Activated T-cell treated with anti-CD3 and anti-CD28 coated beads, Interleukin-2, amount 50 U/mL, for 4 hours (primary cell): ENCODE measurements around the gene HMCN1. TPM values are rescaled to one million over a fixed set of nuclear protein-coding genes. Genes with fewer than 3 reads are reported as not detected.

Source experiments
- ATAC-seq, 2 donors: fragments of 200-7000 bp; cut with Tn5 transposase; one replicate each; pipeline ENCODE4 v1.10.0; 2021
- DNase-seq: peaks from one replicate; pipeline ENCODE4 v3.0.0-alpha.2; 2020
- H3K27me3 Mint-ChIP-seq: one replicate; pipeline ENCODE4 v1.8.0; 2021; ENCODE audit warnings: low read depth, mixed read lengths
- H3K36me3 Mint-ChIP-seq: one replicate; pipeline ENCODE4 v1.8.0; 2022; ENCODE audit warnings: mixed read lengths; ENCODE audit not compliant: insufficient read depth
- H3K4me1 Mint-ChIP-seq: one replicate; pipeline ENCODE4 v1.8.0; 2021; ENCODE audit warnings: low read depth, mixed read lengths
- H3K4me3 Mint-ChIP-seq: one replicate; pipeline ENCODE4 v1.8.0; 2021; ENCODE audit warnings: mild to moderate bottlenecking, moderate library complexity, mixed read lengths
- H3K9me3 Mint-ChIP-seq: one replicate; pipeline ENCODE4 v1.8.0; 2021; ENCODE audit warnings: mixed read lengths
- total RNA-seq, 3 donors: library from RNA; stranded (reverse); gene quantifications; one replicate each; pipeline ENCODE4 v1.2.1, GENCODE V29; 2021

HMCN1 gene
- total RNA-seq, 3 donors from 2014 or later: under 0.01 to 0.03 (median 0.03) TPM

- Mint-ChIP-seq H3K36me3 (no peaks in the 10 kb centered on the region), H3K9me3 (peaks cover 4% of the 10 kb centered on the region), H3K4me3 (no peak overlapping the region), H3K27me3 (peaks cover 2% of the 10 kb centered on the region), H3K4me1 (no peaks in the 10 kb centered on the region)
- ATAC-seq (no peak), DNase-seq (no peak)
Observed at GRCh38 chr1:185938396-185938795, 204.2 kb downstream of the HMCN1 start.

DNA sequence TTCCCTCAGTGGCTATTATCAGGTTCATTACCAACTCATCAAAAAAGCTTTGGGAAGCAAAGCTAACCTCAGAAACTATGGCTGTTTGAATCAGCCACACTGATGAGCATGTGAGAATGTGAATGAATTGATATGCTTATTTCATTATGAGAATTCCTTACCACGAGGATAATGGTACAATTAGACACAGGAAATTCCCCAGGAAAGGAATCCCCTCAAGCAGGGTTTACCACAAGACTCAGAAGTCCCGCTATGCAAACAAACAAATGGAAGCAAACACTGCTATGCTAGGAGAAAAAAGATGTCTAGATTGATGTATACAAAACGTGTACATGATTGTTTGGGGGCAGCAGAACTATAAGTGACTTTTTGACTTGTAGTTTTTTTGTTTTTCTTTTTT lies 205.0 kb downstream of the HMCN1 start:
- ATAC-seq (no peak), DNase-seq (no peak)
- Mint-ChIP-seq H3K4me1 (no peaks in the 10 kb centered on the region), H3K9me3 (peaks cover 4% of the 10 kb centered on the region), H3K4me3 (no peak overlapping the region), H3K27me3 (peaks cover 2% of the 10 kb centered on the region), H3K36me3 (no peaks in the 10 kb centered on the region)

DNA sequence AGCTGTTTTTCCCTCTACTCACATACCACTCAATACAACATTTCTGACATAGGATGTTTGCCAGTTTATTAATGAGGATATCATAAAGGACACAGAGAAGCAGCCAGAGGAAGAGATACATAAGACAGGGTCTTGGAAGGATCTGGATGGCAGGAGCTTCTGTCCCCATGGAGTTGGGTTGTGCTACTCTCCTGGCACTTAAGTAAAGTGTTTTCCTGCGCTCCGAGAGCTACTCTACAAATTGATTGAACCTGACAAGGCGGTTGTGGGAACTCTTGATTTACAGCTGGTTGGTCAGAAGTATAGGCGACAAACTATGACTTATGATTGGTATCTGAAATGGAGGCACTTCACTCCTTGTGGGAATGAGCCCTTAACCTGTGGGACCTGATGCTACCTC lies 208.8 kb downstream of the HMCN1 start:
- Mint-ChIP-seq H3K4me1 (no peaks in the 10 kb centered on the region), H3K36me3 (no peaks in the 10 kb centered on the region), H3K4me3 (no peak overlapping the region), H3K27me3 (no peaks in the 10 kb centered on the region), H3K9me3 (no peaks in the 10 kb centered on the region)
- ATAC-seq: no peak
- DNase-seq: no peak

GRCh38 chr1:185956881-185957280 lies 222.7 kb downstream of the HMCN1 start:
- ATAC-seq (no peak), DNase-seq (no peak)
- H3K9me3 Mint-ChIP-seq: no peaks in the 10 kb centered on the region
- no peak overlapping the region for H3K4me3 Mint-ChIP-seq
- no peaks in the 10 kb centered on the region for H3K4me1 Mint-ChIP-seq
- no peaks in the 10 kb centered on the region for H3K36me3 Mint-ChIP-seq
- H3K27me3 Mint-ChIP-seq: peaks cover 8% of the 10 kb centered on the region

DNA sequence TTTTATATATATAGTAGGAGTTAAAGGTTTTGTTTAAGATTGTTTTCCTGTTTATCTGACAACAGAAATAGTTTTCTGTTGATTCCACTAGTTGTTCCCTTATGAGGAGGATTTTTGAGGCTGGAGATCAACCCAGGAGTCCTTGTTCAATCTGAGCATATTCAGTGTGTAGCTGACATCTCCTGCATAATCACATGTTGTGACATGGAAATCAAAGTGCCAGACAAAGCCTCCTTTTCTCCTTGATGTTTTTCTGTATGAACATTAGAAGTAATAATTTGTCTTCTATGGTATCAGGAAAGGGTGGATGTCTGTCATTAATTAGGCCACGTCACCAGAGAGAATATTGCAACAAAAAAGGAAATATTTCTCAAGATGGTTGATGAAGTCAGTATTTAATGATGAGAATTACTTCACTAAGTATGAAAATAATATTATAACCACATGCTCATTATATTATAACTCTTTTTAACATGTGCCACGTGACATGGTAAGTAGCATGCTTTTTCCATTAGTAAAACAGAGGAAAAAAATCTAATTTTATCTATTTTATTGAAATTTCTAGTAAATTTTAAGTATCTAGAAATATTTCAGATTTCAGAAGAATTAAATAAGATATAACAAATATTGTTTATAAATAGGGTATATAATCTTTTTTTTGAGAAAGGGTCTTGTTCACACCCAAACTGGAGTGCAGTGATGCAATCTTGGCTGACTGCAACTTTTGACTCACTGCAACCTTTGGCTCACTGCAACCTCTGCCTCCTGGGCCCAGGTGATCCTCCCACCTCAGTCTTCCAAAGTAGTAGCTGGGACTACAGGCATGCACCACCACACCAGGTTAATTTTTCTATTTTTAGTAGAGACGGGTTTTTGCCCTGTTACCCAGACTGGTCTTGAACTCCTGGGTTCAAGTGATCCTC lies 223.5 kb downstream of the HMCN1 start:
- no peaks in the 10 kb centered on the region for H3K4me1 Mint-ChIP-seq
- H3K9me3 Mint-ChIP-seq: no peaks in the 10 kb centered on the region

DNA sequence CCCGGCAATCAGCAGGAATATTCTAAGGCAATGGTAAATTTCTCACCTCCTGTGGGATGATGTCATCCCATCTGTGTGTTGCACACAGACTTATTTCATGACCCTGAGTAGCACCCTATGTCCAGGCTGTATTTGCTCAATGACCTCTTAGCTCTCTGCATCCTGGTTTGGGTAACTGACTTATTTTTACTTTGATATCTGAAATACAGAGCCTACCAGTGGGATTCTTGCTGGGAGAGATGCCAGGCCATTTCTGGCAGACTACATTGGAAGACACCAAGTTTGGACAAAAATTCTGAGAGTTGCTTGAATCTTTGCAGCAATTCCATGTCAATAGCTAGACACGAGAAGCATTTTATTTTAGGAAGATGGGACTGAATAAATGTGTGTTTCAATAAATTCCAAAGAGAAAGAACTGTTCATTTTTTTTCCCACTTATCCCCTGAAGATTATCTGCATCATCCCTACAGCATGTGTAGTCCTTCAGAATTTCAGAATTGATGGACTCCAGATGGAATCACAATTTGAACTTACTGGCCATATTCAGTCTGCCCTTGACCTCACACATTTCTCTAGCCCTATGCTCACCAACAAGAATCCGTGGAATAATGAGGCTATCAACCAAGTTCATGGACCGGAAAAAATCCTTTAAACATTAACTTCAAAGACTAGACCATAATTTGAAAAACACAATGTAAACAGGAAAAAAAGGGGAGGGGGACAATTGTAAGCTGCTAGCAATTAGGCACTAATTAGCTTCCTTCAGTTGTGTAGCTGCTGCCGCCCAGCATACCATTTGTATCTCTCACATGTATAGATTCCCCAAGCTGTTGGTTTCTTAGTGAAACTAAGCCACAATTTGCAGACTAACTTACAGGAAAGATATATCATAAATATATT lies 226.5 kb downstream of the HMCN1 start:
- DNase-seq: no peak
- H3K9me3 Mint-ChIP-seq: no peaks in the 10 kb centered on the region

More for the DNA sequence above, 223.5 kb downstream of the HMCN1 start:
- ATAC-seq: no peak
- no peak for DNase-seq
- no peaks in the 10 kb centered on the region for H3K36me3 Mint-ChIP-seq
- no peak overlapping the region for H3K4me3 Mint-ChIP-seq
- peaks cover 8% of the 10 kb centered on the region for H3K27me3 Mint-ChIP-seq

GRCh38 chr1:185961664-185962063 lies 227.5 kb downstream of the HMCN1 start:
- no peak for DNase-seq
- no peaks in the 10 kb centered on the region for H3K4me1 Mint-ChIP-seq
- H3K4me3 Mint-ChIP-seq: no peak overlapping the region
- no peaks in the 10 kb centered on the region for H3K9me3 Mint-ChIP-seq
- no peak for ATAC-seq
- H3K27me3 Mint-ChIP-seq: peaks cover 4% of the 10 kb centered on the region
- no peaks in the 10 kb centered on the region for H3K36me3 Mint-ChIP-seq

More for the DNA sequence above, 226.5 kb downstream of the HMCN1 start:
- H3K4me3 Mint-ChIP-seq: no peak overlapping the region
- peaks cover 6% of the 10 kb centered on the region for H3K27me3 Mint-ChIP-seq
- no peaks in the 10 kb centered on the region for H3K36me3 Mint-ChIP-seq
- H3K4me1 Mint-ChIP-seq: no peaks in the 10 kb centered on the region
- no peak for ATAC-seq

- Mint-ChIP-seq H3K4me3 (no peak overlapping the region), H3K27me3 (peaks cover 10% of the 10 kb centered on the region), H3K9me3 (no peaks in the 10 kb centered on the region), H3K36me3 (no peaks in the 10 kb centered on the region), H3K4me1 (no peaks in the 10 kb centered on the region)
- DNase-seq (no peak), ATAC-seq (no peak)
Observed at GRCh38 chr1:185964946-185965345, 230.8 kb downstream of the HMCN1 start.

- Mint-ChIP-seq H3K4me1 (no peaks in the 10 kb centered on the region), H3K4me3 (no peak overlapping the region), H3K36me3 (no peaks in the 10 kb centered on the region), H3K9me3 (no peaks in the 10 kb centered on the region), H3K27me3 (peaks cover 6% of the 10 kb centered on the region)
- no peak for ATAC-seq
- no peak for DNase-seq
Observed at GRCh38 chr1:185965870-185966269, 231.7 kb downstream of the HMCN1 start.

- no peaks in the 10 kb centered on the region for H3K36me3 Mint-ChIP-seq
Observed at GRCh38 chr1:185966471-185966870, 232.3 kb downstream of the HMCN1 start.

DNA sequence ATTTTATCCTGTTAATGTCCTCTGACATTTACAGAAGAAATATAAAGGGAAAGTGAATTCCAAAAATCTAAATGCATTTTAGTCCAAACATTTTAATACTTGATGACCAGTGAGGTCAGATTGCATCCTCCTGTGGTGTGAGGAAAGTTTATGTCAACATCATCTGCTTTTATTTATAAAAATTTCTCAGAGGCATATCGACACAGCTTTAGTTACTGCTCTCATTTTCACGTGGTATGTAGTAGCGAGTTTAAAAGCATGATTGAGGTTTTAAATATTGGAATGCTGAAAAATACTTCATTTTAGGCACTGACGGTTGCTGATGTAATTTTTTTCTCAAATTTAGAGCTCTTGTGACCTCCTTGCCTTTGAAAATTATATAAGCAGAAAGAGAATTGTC lies 234.8 kb downstream of the HMCN1 start:
- Mint-ChIP-seq H3K4me1 (no peaks in the 10 kb centered on the region), H3K36me3 (no peaks in the 10 kb centered on the region), H3K27me3 (peaks cover 6% of the 10 kb centered on the region), H3K9me3 (no peaks in the 10 kb centered on the region), H3K4me3 (no peak overlapping the region)
- ATAC-seq: no peak
- no peak for DNase-seq

More at GRCh38 chr1:185966471-185966870, 232.3 kb downstream of the HMCN1 start:
- no peaks in the 10 kb centered on the region for H3K9me3 Mint-ChIP-seq
- H3K4me1 Mint-ChIP-seq: no peaks in the 10 kb centered on the region
- H3K27me3 Mint-ChIP-seq: peaks cover 6% of the 10 kb centered on the region
- ATAC-seq: no peak
- no peak overlapping the region for H3K4me3 Mint-ChIP-seq
- no peak for DNase-seq

DNA sequence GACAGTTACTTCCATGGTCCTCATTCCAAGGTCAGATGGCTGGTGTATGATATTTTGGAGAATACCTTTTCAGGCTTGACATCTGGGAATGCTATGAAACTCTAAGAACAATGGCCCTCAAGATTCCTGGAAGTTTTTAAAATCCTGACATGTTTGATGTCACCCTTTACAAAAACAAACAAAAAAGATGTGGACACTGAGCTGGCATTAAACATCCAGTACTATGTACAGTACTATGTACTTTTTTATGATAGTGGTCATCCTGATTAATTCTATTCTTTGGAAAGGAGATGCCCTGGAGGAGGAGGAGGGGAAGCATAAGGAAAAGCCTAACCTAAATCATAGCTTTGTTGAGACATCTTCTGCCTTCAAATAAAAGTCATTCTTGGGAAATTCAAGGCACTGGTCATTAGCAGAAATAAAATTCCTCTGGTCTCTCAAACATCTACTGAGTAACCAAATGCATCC lies 235.4 kb downstream of the HMCN1 start:
- ATAC-seq (no peak), DNase-seq (no peak)
- Mint-ChIP-seq H3K4me1 (no peaks in the 10 kb centered on the region), H3K9me3 (no peaks in the 10 kb centered on the region), H3K4me3 (no peak overlapping the region), H3K36me3 (no peaks in the 10 kb centered on the region), H3K27me3 (peaks cover 6% of the 10 kb centered on the region)

GRCh38 chr1:185971688-185972087 lies 237.5 kb downstream of the HMCN1 start:
- H3K27me3 Mint-ChIP-seq: peaks cover 7% of the 10 kb centered on the region
- H3K9me3 Mint-ChIP-seq: no peaks in the 10 kb centered on the region
- no peak overlapping the region for H3K4me3 Mint-ChIP-seq
- H3K4me1 Mint-ChIP-seq: no peaks in the 10 kb centered on the region
- ATAC-seq (no peak), DNase-seq (no peak)
- H3K36me3 Mint-ChIP-seq: no peaks in the 10 kb centered on the region

GRCh38 chr1:185972096-185972850 lies 238.1 kb downstream of the HMCN1 start:
- DNase-seq: no peak
- no peaks in the 10 kb centered on the region for H3K36me3 Mint-ChIP-seq
- no peaks in the 10 kb centered on the region for H3K4me1 Mint-ChIP-seq
- peaks cover 6% of the 10 kb centered on the region for H3K27me3 Mint-ChIP-seq
- H3K9me3 Mint-ChIP-seq: no peaks in the 10 kb centered on the region
- no peak for ATAC-seq
- H3K4me3 Mint-ChIP-seq: no peak overlapping the region
